Body of pancreas (tissue), 4 donors: ENCODE measurements around the gene EIF4EBP2. TPM values are rescaled to one million over a fixed set of nuclear protein-coding genes. Genes with fewer than 3 reads are reported as not detected.

Experiments
- ATAC-seq: fragments of 150-250 bp; one replicate; pipeline ENCODE4 v1.9.1; 2016
- DNase-seq, 4 donors: peaks; one replicate each; pipeline ENCODE4 v3.0.0-alpha.2; 2019
- H3K27ac ChIP-seq, 4 donors: fragments of 200-600 bp; sonication (generic); 1 replicate in 3 of 4; 2 replicates in 1 of 4; pipeline versions ENCODE4 v1.5.1 to v1.6.1; 2016 to 2019; ENCODE audit warnings: mild to moderate bottlenecking in 1 of 4, mixed read lengths in 1 of 4, moderate library complexity in 1 of 4
- H3K27me3 ChIP-seq, 2 donors: fragments of 200-600 bp; sonication (generic); one replicate each; pipeline ENCODE4 v1.6.0; 2016; ENCODE audit warnings: mild to moderate bottlenecking in 1 of 2
- H3K36me3 ChIP-seq, 2 donors: fragments of 200-600 bp; sonication (generic); replicated peaks in 1 of 2; 2 replicates each; pipeline ENCODE4 v1.5.1; 2016; ENCODE audit warnings: low read depth in 2 of 2; ENCODE audit not compliant: insufficient read depth in 1 of 2
- H3K4me1 ChIP-seq: fragments of 200-600 bp; sonication (generic); one replicate; pipeline ENCODE4 v1.6.0; 2016
- H3K4me3 ChIP-seq, 2 donors: fragments of 200-600 bp; sonication (generic); 1 replicate in 1 of 2; 2 replicates in 1 of 2; pipeline ENCODE4 v1.5.1; 2016 to 2019
- H3K9me3 ChIP-seq, 3 donors: fragments of 200-600 bp; sonication (generic); 1 replicate in 2 of 3; 2 replicates in 1 of 3; pipeline ENCODE4 v1.5.1; 2016
- POLR2A ChIP-seq, 3 donors: fragments of 450-650 bp; IDR thresholded peaks; one replicate each; pipeline ENCODE4 v1.6.1; 2016; ENCODE audit warnings: antibody characterized with exemption in 3 of 3, mild to moderate bottlenecking in 2 of 3
- WGBS, 2 donors: methylation state at CpG; one replicate each; pipeline ENCODE4 v1.1.5; 2017; 5-methylcytosine and 5-hydroxymethylcytosine counted together
- intact Hi-C: fragments of 100-400 bp; cut with DNase I; formaldehyde crosslinking; loops from one replicate; pipeline ENCODE4 v1.15.1; 2023
- total RNA-seq, 2 donors: library from RNA; depleted of rRNA; stranded (reverse); fragments of >200 nt; gene quantifications; one replicate each; pipeline ENCODE4 v1.1.0, GENCODE V29; 2016
- TF ChIP-seq, protein P1 (sequence below), 7 experiments: fragments of 450-650 bp in 4 of 7; fragments of 200-600 bp in 3 of 7; sonication (generic) in 3 of 7; IDR thresholded peaks; one replicate each; pipeline ENCODE4 v1.5.1; 2016 to 2019; ENCODE audit warnings: antibody characterized with exemption in 7 of 7

The EIF4EBP2 gene
- total RNA-seq, 2 donors from 2014 or later = 44.9 to 47.1 TPM

DNA sequence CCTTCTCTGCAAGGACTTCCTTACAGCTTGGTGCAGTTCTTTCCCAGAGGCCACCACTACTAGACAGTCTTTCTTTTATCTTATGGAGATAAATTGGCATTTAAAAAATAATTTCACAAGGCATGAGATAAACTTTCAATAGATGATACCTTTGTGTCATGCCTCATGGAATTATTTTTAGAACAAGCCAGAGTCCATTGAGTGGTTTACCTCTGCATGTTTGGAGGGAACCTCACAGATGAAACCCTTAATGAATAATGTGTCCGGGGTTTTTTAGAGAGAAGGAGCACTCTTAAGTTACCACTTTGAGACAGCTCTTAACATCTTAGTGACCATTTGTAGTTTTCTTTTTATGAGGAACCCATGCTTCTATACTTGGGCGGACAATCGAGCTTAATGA lies 20.4 kb downstream of the EIF4EBP2 start:
- 92 to 93% methylated on average over 3 of the region's 3 CpGs for WGBS, 2 donors

DNA sequence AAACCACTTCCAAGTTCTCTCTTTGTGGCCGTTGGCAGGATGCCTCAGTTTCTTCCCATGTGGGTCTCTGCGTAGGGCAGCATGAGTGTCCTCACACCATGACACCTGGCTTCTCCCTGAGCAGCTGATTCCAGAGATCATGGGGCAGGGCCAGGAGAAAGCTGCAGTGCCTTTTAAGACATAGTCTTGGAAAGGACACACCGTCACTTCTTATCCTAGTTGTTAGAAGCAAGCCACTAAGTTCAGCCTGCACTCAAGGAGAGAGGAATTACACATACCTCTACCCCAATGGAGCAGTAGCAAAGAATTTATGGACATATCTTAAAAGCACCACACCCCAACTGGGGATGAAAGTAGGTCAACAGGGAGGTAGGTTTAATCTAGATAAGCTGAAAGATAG lies 21.2 kb downstream of the EIF4EBP2 start:
- ATAC-seq (no peak), DNase-seq (no peak)
- 91 to 96% methylated on average over 3 of the region's 3 CpGs for WGBS, 2 donors
- H3K9me3 ChIP-seq = no peaks in the 10 kb centered on the region
- peaks cover 7% of the 10 kb centered on the region for H3K4me1 ChIP-seq
- TF ChIP-seq POLR2A (IDR thresholded peaks at IDR 0.05) = no peak
- TF ChIP-seq, protein P1, sequence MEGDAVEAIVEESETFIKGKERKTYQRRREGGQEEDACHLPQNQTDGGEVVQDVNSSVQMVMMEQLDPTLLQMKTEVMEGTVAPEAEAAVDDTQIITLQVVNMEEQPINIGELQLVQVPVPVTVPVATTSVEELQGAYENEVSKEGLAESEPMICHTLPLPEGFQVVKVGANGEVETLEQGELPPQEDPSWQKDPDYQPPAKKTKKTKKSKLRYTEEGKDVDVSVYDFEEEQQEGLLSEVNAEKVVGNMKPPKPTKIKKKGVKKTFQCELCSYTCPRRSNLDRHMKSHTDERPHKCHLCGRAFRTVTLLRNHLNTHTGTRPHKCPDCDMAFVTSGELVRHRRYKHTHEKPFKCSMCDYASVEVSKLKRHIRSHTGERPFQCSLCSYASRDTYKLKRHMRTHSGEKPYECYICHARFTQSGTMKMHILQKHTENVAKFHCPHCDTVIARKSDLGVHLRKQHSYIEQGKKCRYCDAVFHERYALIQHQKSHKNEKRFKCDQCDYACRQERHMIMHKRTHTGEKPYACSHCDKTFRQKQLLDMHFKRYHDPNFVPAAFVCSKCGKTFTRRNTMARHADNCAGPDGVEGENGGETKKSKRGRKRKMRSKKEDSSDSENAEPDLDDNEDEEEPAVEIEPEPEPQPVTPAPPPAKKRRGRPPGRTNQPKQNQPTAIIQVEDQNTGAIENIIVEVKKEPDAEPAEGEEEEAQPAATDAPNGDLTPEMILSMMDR (IDR thresholded peaks at IDR 0.05) = no peak
- intact Hi-C loops = no loop called here
- H3K27me3 ChIP-seq = no peaks in the 10 kb centered on the region
- H3K4me3 ChIP-seq = no peak overlapping the region
- H3K36me3 ChIP-seq = peaks cover 7 to 23% of the 10 kb centered on the region in 2 donors
- no peak overlapping the region for H3K27ac ChIP-seq

More for the DNA sequence above, 20.4 kb downstream of the EIF4EBP2 start:
- TF ChIP-seq POLR2A (IDR thresholded peaks at IDR 0.05) = no peak
- TF ChIP-seq, protein P1 (IDR thresholded peaks at IDR 0.05) = no peak
- peaks cover 7 to 23% of the 10 kb centered on the region in 2 donors for H3K36me3 ChIP-seq
- H3K4me1 ChIP-seq = peaks cover 6% of the 10 kb centered on the region
- ATAC-seq = no peak
- no peaks in the 10 kb centered on the region for H3K9me3 ChIP-seq
- no peak overlapping the region for H3K27ac ChIP-seq
- intact Hi-C loops = no loop called here
- DNase-seq = no peak
- H3K4me3 ChIP-seq = no peak overlapping the region
- no peaks in the 10 kb centered on the region for H3K27me3 ChIP-seq

DNA sequence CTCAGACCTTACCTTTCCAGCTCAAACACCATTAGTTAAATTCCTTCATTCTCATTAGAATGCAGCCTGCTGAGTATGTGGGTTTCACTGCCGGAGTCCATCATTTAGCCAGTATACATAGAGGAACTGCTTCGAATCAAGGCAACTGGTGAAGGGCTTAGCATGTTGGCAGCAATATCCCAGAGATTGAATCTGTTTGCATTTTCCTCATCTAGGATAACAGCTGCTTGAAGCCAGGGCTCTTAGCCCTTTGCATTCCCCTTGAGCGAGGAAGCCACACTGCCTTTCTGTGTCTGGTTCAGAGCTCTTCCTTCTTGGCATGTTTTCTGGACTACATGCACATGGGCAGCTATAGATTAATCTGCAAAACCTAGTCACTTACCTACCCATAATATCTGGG lies 22.9 kb downstream of the EIF4EBP2 start:
- TF ChIP-seq, protein P1 (IDR thresholded peaks at IDR 0.05) = no peak
- TF ChIP-seq POLR2A (IDR thresholded peaks at IDR 0.05) = no peak
- Histone ChIP-seq H3K4me1 (peaks cover 19% of the 10 kb centered on the region), H3K36me3 (peaks cover 7 to 16% of the 10 kb centered on the region in 2 donors), H3K27me3 (no peaks in the 10 kb centered on the region), H3K27ac (no peak overlapping the region), H3K9me3 (no peaks in the 10 kb centered on the region), H3K4me3 (no peak overlapping the region)
- intact Hi-C loops = no loop called here
- ATAC-seq (no peak), DNase-seq (no peak)
- 91 to 98% methylated on average over 3 of the region's 3 CpGs for WGBS, 2 donors

DNA sequence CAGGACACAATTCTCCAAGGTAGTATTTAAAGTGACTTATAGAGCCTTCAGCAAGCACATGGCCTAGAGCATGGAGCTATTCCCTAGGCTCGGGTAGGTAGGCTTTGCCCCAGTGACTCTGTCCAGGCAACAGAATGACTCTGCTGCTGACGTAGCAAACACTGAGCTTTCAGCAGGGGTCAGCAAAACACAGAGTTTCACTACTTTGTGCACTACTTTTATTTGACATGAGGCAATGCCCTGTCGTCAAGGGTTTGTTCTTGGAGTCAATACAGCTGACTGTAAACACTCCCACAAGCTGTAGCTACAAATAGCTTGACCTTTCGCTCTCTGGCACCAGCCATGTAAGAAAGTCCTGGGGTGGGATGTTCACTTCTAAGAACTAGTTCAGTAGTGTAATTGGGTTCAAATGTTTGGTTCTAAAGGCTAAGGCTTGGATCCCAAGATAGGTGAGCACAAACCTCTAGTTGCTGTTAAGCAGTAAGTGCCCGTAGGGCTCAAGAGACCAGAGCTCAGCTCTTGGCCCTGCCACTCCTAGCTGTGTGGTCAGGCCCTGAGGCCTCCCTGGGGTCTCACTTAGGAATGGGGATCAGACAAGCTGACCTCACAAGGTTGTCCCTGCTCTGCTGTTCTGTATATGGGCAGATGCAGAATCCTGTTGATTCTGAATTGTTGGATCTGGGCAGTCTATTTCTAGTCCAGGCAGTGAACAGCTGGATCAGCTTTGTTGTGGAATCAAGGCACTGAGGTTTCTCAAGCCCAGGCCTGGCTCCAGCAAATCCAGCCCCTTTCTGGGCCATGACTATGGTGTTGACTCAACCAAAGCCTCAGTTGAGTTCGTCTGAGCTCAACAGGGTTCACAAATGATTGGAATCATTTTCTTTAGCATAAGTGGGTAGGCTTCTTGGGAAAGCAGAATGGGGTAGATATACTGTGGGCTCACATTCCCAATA lies 26.8 kb downstream of the EIF4EBP2 start:
- H3K4me3 ChIP-seq = no peak overlapping the region
- TF ChIP-seq, protein P1 (IDR thresholded peaks at IDR 0.05) = peak in 2 of 7 experiments; percentile 22 to 24
- no peak for TF ChIP-seq POLR2A (IDR thresholded peaks at IDR 0.05)
- 48 to 54% methylated on average over 5 to 6 of the region's 6 CpGs for WGBS, 2 donors
- H3K27ac ChIP-seq = peak overlapping the region in 2 of 4 donors; percentile 62 to 65
- intact Hi-C loops = no loop called here
- ATAC-seq (peak; percentile 79), DNase-seq (peak; percentile 41 to 77 (median 63))
- H3K9me3 ChIP-seq = no peaks in the 10 kb centered on the region
- peaks cover 30% of the 10 kb centered on the region for H3K4me1 ChIP-seq
- H3K27me3 ChIP-seq = no peaks in the 10 kb centered on the region
- peaks cover 0 to 6% of the 10 kb centered on the region in 2 donors for H3K36me3 ChIP-seq
